Smooth muscle cell of the brain vasculature (primary cell): Measurements from ENCODE around the gene CYP2A6.

Experiments
- DNase-seq: peaks from one replicate; pipeline ENCODE4 v3.0.0-alpha.2; 2012; ENCODE audit warnings: low read depth, low spot score

The CYP2A6 gene

GRCh38 chr19:40802300-40803169, 47.7 kb downstream of the CYP2A6 start:
- no peak for DNase-seq

- no peak for DNase-seq
These were observed 48.6 kb downstream of the CYP2A6 start for GRCh38 chr19:40801426-40802299.

GRCh38 chr19:40800997-40801377, 49.3 kb downstream of the CYP2A6 start:
- no peak for DNase-seq

GRCh38 chr19:40800339-40800996, 49.8 kb downstream of the CYP2A6 start:
- no peak for DNase-seq

GRCh38 chr19:40799558-40800338, 50.5 kb downstream of the CYP2A6 start:
- no peak for DNase-seq

- peak; percentile 100 for DNase-seq
These were observed 51.3 kb downstream of the CYP2A6 start, which contains the start of gene EGLN2 for GRCh38 chr19:40798683-40799557. TSS of gene EGLN2 (plus strand) at chr19:40799191. CDS start at chr19:40800573, 1,382 bp downstream.

GRCh38 chr19:40797963-40798682, 52.1 kb downstream of the CYP2A6 start:
- DNase-seq: no peak

GRCh38 chr19:40797166-40797962, 52.9 kb downstream of the CYP2A6 start:
- DNase-seq: no peak
